Inferior parietal cortex (tissue), 1 donor: ENCODE data around the gene KCNA1.

Experiments used
- DNase-seq: peaks from one replicate; pipeline ENCODE4 v3.0.0-alpha.2; 2016; ENCODE audit errors: extremely low spot score

Gene KCNA1

GRCh38 chr12:4960547-4960946 is 50.8 kb downstream of the KCNA1 start:
- peak; percentile 29 for DNase-seq

- no peak for DNase-seq
Measured at GRCh38 chr12:4961311-4961710, 51.6 kb downstream of the KCNA1 start.

DNA sequence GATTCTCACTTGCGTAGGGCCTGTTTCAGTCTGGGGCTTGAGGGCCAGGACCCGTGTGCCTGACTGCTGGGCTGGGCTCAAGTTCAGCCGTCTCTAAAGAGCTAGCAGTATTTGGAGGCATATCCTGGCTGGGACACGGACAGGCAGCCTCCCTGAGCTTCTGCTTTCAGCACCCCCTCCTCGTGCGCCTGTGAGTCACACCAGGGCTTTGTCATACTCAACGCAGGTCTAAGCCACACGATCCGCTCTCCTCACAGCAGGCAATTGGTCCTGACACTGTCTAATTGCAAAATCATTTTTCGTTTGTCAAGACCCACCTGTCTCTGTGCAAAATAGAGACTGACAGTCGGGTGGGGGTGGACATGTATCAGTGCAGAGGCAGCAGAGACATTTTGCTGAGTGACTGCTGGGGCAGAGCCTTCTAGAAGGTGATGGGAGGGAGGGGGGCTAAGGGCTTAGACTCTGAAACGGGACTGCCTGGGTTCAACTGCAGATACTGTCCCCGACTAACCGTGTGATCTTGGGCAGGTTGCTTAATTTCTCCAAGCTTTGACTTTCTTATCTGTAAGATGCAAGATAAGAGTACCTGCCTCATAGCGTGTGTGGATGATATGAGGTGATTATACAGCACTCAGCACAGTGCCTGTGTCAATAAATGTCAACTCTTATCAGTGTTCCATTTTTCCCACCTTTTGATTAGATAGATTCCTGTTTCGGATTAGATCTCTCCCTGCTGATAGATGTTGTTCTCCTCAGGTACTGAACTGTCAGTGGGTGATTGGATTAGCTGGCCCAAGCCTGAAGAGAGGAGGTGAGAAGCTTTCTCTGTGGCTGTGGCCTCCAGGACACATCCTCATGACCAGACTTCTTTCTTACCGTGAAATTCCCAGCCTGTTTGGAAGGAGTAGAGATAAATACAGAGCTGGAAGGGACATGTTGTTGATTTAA is 53.1 kb downstream of the KCNA1 start:
- DNase-seq: no peak
